LNCAP (cell line): ENCODE measurements around the gene OR8D4.

ENCODE experiments used
- CTCF ChIP-seq: fragments of 450-650 bp; IDR thresholded peaks from 2 replicates; pipeline ENCODE4 v1.5.1; 2017; ENCODE audit warnings: mild to moderate bottlenecking

The OR8D4 gene

GRCh38 chr11:123901867-123902266, at the start of gene OR8D4:
TSS of gene OR8D4 (plus strand) at chr11:123902167. CDS start at chr11:123906432, 4,265 bp downstream.
- TF ChIP-seq CTCF: no peak

GRCh38 chr11:123852321-123852720, 49.6 kb upstream of the OR8D4 start:
- no peak for TF ChIP-seq CTCF

GRCh38 chr11:123853038-123853437, 48.9 kb upstream of the OR8D4 start:
- no peak for TF ChIP-seq CTCF

GRCh38 chr11:123856444-123856843, 45.5 kb upstream of the OR8D4 start:
- TF ChIP-seq CTCF: no peak

GRCh38 chr11:123859731-123860130, 42.2 kb upstream of the OR8D4 start:
- TF ChIP-seq CTCF: no peak

GRCh38 chr11:123880912-123881311, 21.1 kb upstream of the OR8D4 start:
- no peak for TF ChIP-seq CTCF

- TF ChIP-seq CTCF: no peak
Measured at GRCh38 chr11:123885570-123885969, 16.4 kb upstream of the OR8D4 start, which contains the start of gene TMEM225. TSS of gene TMEM225 (minus strand) at chr11:123885670. CDS start at chr11:123885425, 245 bp downstream.

- TF ChIP-seq CTCF: no peak
Measured at GRCh38 chr11:123892031-123892430, 9.9 kb upstream of the OR8D4 start.
